Esophagus muscularis mucosa (tissue), 4 donors: ENCODE results near the gene TPCN1. TPM values are rescaled to one million over a fixed set of nuclear protein-coding genes. Genes with fewer than 3 reads are reported as not detected.
A peak's percentile ranks its signal among the peaks of the same experiment; 100 is the strongest.

Experiments
- DNase-seq: peaks from one replicate; pipeline ENCODE4 v3.0.0-alpha.2; 2017; ENCODE audit errors: extremely low spot score
- H3K27ac ChIP-seq, 4 donors: fragments of 200-600 bp; sonication (generic); replicated peaks in 1 of 4; 1 replicate in 3 of 4; 2 replicates in 1 of 4; pipeline ENCODE4 v1.5.1; 2016 to 2019; ENCODE audit warnings: mild to moderate bottlenecking in 1 of 4
- H3K27me3 ChIP-seq, 4 donors: fragments of 200-600 bp; sonication (generic); one replicate each; pipeline versions ENCODE4 v1.5.1 to v1.6.0; 2016 to 2019
- H3K36me3 ChIP-seq, 4 donors: fragments of 200-600 bp; sonication (generic); one replicate each; pipeline ENCODE4 v1.5.1; 2016 to 2019
- H3K4me1 ChIP-seq, 4 donors: fragments of 200-600 bp; sonication (generic); one replicate each; pipeline ENCODE4 v1.5.1; 2016 to 2019
- H3K4me3 ChIP-seq, 4 donors: fragments of 200-600 bp; sonication (generic); 1 replicate in 2 of 4; 2 replicates in 2 of 4; pipeline ENCODE4 v1.5.1; 2016 to 2019; ENCODE audit warnings: mild to moderate bottlenecking in 4 of 4, moderate library complexity in 1 of 4
- H3K9me3 ChIP-seq, 4 donors: fragments of 200-600 bp; sonication (generic); 1 replicate in 3 of 4; 2 replicates in 1 of 4; pipeline ENCODE4 v1.5.1; 2016 to 2019
- CTCF ChIP-seq, 3 experiments: fragments of 200-600 bp in 2 of 3; fragments of 450-650 bp in 1 of 3; sonication (generic) in 2 of 3; IDR thresholded peaks; one replicate each; pipeline ENCODE4 v1.5.1; 2017 to 2019; ENCODE audit warnings: antibody characterized with exemption in 3 of 3, mild to moderate bottlenecking in 2 of 3, moderate library complexity in 1 of 3
- EP300 ChIP-seq: sonication (generic); formaldehyde crosslinking; IDR thresholded peaks from one replicate; pipeline ENCODE4 v1.6.1; 2017; ENCODE audit warnings: antibody characterized with exemption
- POLR2A ChIP-seq: fragments of 450-650 bp; IDR thresholded peaks from one replicate; pipeline ENCODE4 v1.6.1; 2017; ENCODE audit warnings: antibody characterized with exemption, moderate library complexity, mild to moderate bottlenecking, low read depth
- POLR2AphosphoS5 ChIP-seq, 2 donors: sonication (generic); formaldehyde crosslinking; IDR thresholded peaks; one replicate each; pipeline ENCODE4 v1.6.1; 2017; ENCODE audit warnings: antibody characterized with exemption in 2 of 2
- WGBS: methylation state at CpG from one replicate; pipeline ENCODE4 v1.1.5; 2018; 5-methylcytosine and 5-hydroxymethylcytosine counted together
- intact Hi-C: fragments of 100-400 bp; cut with DNase I; formaldehyde crosslinking; loops from one replicate; pipeline ENCODE4 v1.15.1; 2023
- total RNA-seq, 4 donors: library from RNA; depleted of rRNA; stranded (reverse); fragments of >200 nt; gene quantifications; one replicate each; pipeline versions ENCODE4 v1.1.0 to v1.2.1, GENCODE V29; 2016

The TPCN1 gene
- total RNA-seq, 4 donors from 2014 or later, result 31.1 to 54.0 (median 34.5) TPM

GRCh38 chr12:113262710-113263109 is 41.4 kb downstream of the TPCN1 start:
- Histone ChIP-seq H3K4me3 (no peak overlapping the region), H3K9me3 (no peaks in the 10 kb centered on the region), H3K4me1 (peaks cover 30 to 54% (median 43%) of the 10 kb centered on the region in 4 donors), H3K27me3 (no peaks in the 10 kb centered on the region), H3K36me3 (peaks cover 8 to 39% (median 31%) of the 10 kb centered on the region in 4 donors), H3K27ac (peak overlapping the region; percentile 6 to 53 (median 19))
- no peak for DNase-seq
- TF ChIP-seq EP300, result no peak
- TF ChIP-seq CTCF (IDR thresholded peaks at IDR 0.05), result no peak
- TF ChIP-seq POLR2A, result no peak
- TF ChIP-seq POLR2AphosphoS5 (IDR thresholded peaks at IDR 0.05), result peak in 1 of 2 donors; percentile 48
- intact Hi-C loops, result no loop called here

- H3K4me3 ChIP-seq, result no peak overlapping the region
- no peaks in the 10 kb centered on the region for H3K9me3 ChIP-seq
- peak overlapping the region in 3 of 4 donors; percentile 2 to 17 (median 5) for H3K27ac ChIP-seq
- H3K27me3 ChIP-seq, result no peaks in the 10 kb centered on the region
- intact Hi-C loops, result no loop called here
- WGBS, result 94% methylated on average over 8 of the region's 9 CpGs
- peaks cover 29 to 48% (median 39%) of the 10 kb centered on the region in 4 donors for H3K4me1 ChIP-seq
- TF ChIP-seq EP300 (no peak), POLR2AphosphoS5 (IDR thresholded peaks at IDR 0.05) (no peak), POLR2A (no peak), CTCF (IDR thresholded peaks at IDR 0.05) (no peak)
- H3K36me3 ChIP-seq, result peaks cover 13 to 47% (median 39%) of the 10 kb centered on the region in 4 donors
- DNase-seq, result no peak
Observed at GRCh38 chr12:113263431-113263963, 42.2 kb downstream of the TPCN1 start.

- intact Hi-C loops, result no loop called here
- TF ChIP-seq EP300 (no peak), CTCF (IDR thresholded peaks at IDR 0.05) (no peak), POLR2AphosphoS5 (IDR thresholded peaks at IDR 0.05) (no peak), POLR2A (no peak)
- Histone ChIP-seq H3K4me3 (no peak overlapping the region), H3K27ac (no peak overlapping the region), H3K36me3 (peaks cover 28 to 71% (median 58%) of the 10 kb centered on the region in 4 donors), H3K27me3 (no peaks in the 10 kb centered on the region), H3K9me3 (no peaks in the 10 kb centered on the region), H3K4me1 (peaks cover 13 to 30% (median 21%) of the 10 kb centered on the region in 4 donors)
- DNase-seq, result no peak
- WGBS, result 98% methylated on average over 21 of the region's 23 CpGs
Observed at GRCh38 chr12:113266106-113266895, 45.0 kb downstream of the TPCN1 start.

- intact Hi-C loops, result no loop called here
- H3K36me3 ChIP-seq, result peaks cover 28 to 83% (median 55%) of the 10 kb centered on the region in 4 donors
- no peak for DNase-seq
- no peaks in the 10 kb centered on the region for H3K27me3 ChIP-seq
- H3K4me3 ChIP-seq, result no peak overlapping the region
- no peak overlapping the region for H3K27ac ChIP-seq
- H3K4me1 ChIP-seq, result peaks cover 17 to 30% (median 23%) of the 10 kb centered on the region in 4 donors
- 91% methylated on average over 6 of the region's 7 CpGs for WGBS
- no peaks in the 10 kb centered on the region for H3K9me3 ChIP-seq
- TF ChIP-seq POLR2AphosphoS5 (IDR thresholded peaks at IDR 0.05), result no peak
- TF ChIP-seq CTCF (IDR thresholded peaks at IDR 0.05), result no peak
- no peak for TF ChIP-seq EP300
- no peak for TF ChIP-seq POLR2A
Observed at GRCh38 chr12:113267621-113268020, 46.4 kb downstream of the TPCN1 start.
